Measurements from ENCODE around the gene EEF1G.

Gene EEF1G

DNA sequence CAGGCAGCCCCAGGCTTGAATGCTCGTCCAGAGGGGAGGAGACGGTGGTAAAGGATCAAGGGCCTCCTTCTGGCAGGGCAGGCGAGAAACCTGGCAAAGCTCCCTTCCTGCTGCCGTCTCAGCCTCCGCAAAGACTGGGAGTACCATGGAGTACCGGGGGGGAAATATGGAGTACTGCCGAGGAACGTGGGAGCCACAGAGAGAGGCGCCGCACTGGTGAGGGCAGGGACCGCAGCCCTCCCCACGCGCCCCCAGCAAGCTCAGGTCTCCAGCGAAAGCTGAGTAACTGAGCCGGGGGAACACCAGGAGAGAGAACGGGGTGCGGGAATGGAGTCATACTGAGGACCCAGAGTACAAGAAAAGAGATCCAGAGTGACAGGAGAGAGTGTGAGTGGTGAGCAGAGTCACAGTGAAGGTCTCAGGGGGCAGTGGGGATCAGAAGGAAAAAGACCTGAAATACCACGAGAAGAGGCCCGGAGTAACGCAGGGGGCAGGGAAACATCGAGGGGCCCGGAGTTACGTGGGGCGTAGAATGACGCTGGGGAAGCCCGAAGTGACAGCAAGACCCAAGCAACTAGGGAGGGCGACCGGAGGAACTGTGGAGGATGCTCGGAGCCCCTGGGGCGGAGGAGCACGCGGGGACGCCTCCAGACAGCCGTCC, 38.1 kb upstream of the EEF1G start (continued):
- TF ChIP-seq ZNF600 (tag by site-specific recombination; IDR thresholded peaks at IDR 0.05) (peak; percentile 36), ZIC2 (tag by site-specific recombination; IDR thresholded peaks at IDR 0.05) (peak; percentile 38; the same call in 1 of the 2 replicates), ZNF211 (tag by site-specific recombination; IDR thresholded peaks at IDR 0.05; ENCODE audit: low read depth) (no peak), ZNF530 (tag by site-specific recombination; IDR thresholded peaks at IDR 0.05; ENCODE audit: low read depth) (no peak)

DNA sequence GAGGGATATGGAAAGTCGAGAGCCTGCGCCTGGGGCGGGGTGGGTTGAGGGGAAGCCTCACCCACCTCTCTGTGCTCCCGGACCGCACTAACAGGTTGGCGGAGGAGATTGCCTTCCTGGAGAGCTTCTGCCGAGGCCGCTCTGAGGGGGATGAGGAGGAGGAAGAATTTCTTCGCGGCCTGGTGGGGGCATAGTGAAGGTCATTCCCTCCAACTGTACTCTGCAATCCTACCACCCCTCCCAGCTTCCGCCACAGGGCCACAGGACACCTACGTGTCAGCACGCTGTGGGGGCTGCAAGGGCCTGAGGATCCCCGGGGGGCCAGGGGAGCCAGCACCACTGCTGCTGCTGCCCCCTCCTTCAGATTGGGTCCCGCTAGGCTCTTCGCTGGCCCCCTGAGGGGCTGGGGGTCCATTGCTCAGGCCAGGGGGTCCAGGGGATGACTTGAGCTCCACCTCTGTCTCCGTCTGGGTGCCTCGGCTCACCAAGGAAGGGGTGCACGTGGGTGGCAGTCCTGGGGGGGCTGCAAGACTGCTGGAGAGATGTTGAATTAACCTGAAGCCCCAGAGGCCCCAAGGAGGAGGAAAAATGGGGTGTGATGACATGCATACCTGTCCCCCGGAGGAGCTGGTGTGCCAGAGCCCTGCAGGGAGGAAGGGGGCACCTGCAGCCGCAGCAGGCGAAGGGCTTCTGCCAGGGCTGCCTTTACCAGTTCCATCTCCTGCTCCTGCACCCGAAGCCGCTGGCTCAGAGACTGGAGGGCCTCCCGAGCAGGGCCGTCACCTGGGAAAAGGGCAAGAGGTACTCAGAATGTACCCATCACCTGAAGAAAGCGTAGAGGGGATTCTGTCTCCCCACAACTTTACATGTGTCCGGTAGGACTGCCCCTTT, 37.4 kb upstream of the EEF1G start:
- TF ChIP-seq GLIS1 (tag by site-specific recombination; IDR thresholded peaks at IDR 0.05) (peak; percentile 51; the same call in 1 of the 2 replicates), EGR2 (tag by site-specific recombination; IDR thresholded peaks at IDR 0.05; ENCODE audit: low read depth) (peak; percentile 38; the same call in 1 of the 2 replicates), ZIC2 (tag by site-specific recombination; IDR thresholded peaks at IDR 0.05) (peak; percentile 10; the same call in 1 of the 2 replicates), KLF1 (tag by site-specific recombination; IDR thresholded peaks at IDR 0.05) (no peak), ZNF785 (tag by site-specific recombination; IDR thresholded peaks at IDR 0.05) (no peak), GLIS2 (tag by site-specific recombination; IDR thresholded peaks at IDR 0.05) (peak; percentile 57), ZNF2 (tag by site-specific recombination; IDR thresholded peaks at IDR 0.05) (no peak), ZNF10 (tag by site-specific recombination; IDR thresholded peaks at IDR 0.05) (peak; percentile 69; the same call in 1 of the 2 replicates)
- ChIA-PET CTCF (interaction anchor here (0.6 to 3.2 kb wide), 23 partner anchors 8 to 1438 kb away, joined by 3 to 19 read pairs (median 4); partner anchors contain the start of genes B3GAT3, C11orf98, CSKMT and MTA2), POLR2A (interaction anchor here (0.7 to 4.1 kb wide), 11 partner anchors 10 to 244 kb away, joined by 3 to 31 read pairs (median 5); partner anchors contain the start of genes B3GAT3, C11orf98, CSKMT and EEF1G)
- Histone ChIP-seq H3K4me3 (ENCODE audit: low read depth, low read length) (peak overlapping the region; percentile 55), H3K36me3 (ENCODE audit: control insufficient read depth in 2 of 2, insufficient read depth in 1 of 2, low read length in 2 of 2) (peaks cover 0 to 46% of the 10 kb centered on the region in 2 experiments; a peak in 1 of 3 replicates), H3K4me1 (ENCODE audit: control insufficient read depth, insufficient read depth, low read length) (no peaks in the 10 kb centered on the region), H3K27ac (ENCODE audit: extremely low read depth, low read depth, low read length) (no peak overlapping the region), H3K9me3 (ENCODE audit: control insufficient read depth, insufficient read depth, low read depth, low read length) (no peaks in the 10 kb centered on the region)

DNA sequence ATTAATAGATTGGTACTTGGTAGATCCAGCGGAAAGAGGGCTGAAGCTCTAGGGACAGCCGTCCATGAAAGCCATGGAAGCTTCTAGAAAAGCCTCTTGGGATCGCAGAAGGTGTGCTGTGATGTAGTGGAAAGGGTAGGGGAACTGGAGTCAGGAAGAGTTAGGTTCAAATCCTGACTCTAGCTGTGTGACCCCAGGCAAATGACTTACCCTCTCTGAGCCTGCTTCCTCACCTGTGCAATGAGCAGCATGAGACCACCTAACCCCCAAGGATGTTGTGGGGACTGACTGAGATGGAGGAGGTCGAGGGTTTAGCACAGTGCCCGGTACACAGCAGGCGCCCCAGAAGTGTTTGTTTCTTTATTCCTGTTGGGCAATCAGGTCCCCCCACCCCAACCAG, 36.7 kb upstream of the EEF1G start:
- H3K9me3 ChIP-seq (ENCODE audit: control insufficient read depth, insufficient read depth, low read depth, low read length) = no peaks in the 10 kb centered on the region
- no peak overlapping the region for H3K4me3 ChIP-seq (ENCODE audit: low read depth, low read length)
- no peak overlapping the region for H3K27ac ChIP-seq (ENCODE audit: extremely low read depth, low read depth, low read length)
- H3K4me1 ChIP-seq (ENCODE audit: control insufficient read depth, insufficient read depth, low read length) = no peaks in the 10 kb centered on the region
- ChIA-PET CTCF (interaction anchor here (0.6 to 3.2 kb wide), 5 partner anchors 11 to 216 kb away, joined by 3 to 19 read pairs (median 4); partner anchors contain the start of genes B3GAT3 and TUT1), POLR2A (interaction anchor here (0.7 to 4.1 kb wide), 5 partner anchors 9 to 37 kb away, joined by 3 to 31 read pairs (median 13); partner anchors contain the start of genes B3GAT3, EEF1G, MTA2 and TUT1)
- peaks cover 0 to 48% of the 10 kb centered on the region in 2 experiments; a peak in 1 of 3 replicates for H3K36me3 ChIP-seq (ENCODE audit: control insufficient read depth in 2 of 2, insufficient read depth in 1 of 2, low read length in 2 of 2)
- TF ChIP-seq ZNF184 (tag by site-specific recombination; IDR thresholded peaks at IDR 0.05) (no peak), ZNF768 (tag by site-specific recombination; IDR thresholded peaks at IDR 0.05) (peak; percentile 82; the same call in 1 of the 2 replicates), ZNF626 (tag by site-specific recombination; IDR thresholded peaks at IDR 0.05) (no peak)

DNA sequence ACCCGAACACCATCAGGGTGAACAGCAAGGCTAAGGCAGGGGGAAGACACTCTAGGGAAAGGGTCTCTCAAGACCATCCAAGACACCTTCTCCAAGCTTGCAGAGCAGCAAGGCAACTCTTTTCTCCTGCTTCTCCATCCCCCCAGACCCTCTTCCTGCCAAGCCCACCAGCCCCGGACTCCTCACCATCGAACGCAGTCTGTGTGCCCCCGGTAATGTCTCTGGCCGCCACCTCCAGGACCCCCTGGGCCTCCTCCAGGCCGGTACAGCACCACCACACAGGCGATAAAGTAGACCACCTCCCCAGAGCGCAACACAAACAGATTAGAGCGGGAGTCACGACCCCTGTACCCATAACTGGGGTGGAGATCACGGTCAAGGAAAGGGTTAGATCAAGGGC, 35.1 kb upstream of the EEF1G start:
- Histone ChIP-seq H3K4me1 (ENCODE audit: control insufficient read depth, insufficient read depth, low read length) (no peaks in the 10 kb centered on the region), H3K4me3 (ENCODE audit: low read depth, low read length) (no peak overlapping the region), H3K36me3 (ENCODE audit: control insufficient read depth in 2 of 2, insufficient read depth in 1 of 2, low read length in 2 of 2) (peaks cover 0 to 50% of the 10 kb centered on the region in 2 experiments; a peak in 1 of 3 replicates), H3K27ac (ENCODE audit: extremely low read depth, low read depth, low read length) (no peak overlapping the region), H3K9me3 (ENCODE audit: control insufficient read depth, insufficient read depth, low read depth, low read length) (no peaks in the 10 kb centered on the region)
- CTCF ChIA-PET = interaction anchor here (1.6 to 2.1 kb wide), 2 partner anchors 15 to 184 kb away, joined by 3 to 9 read pairs; no protein-coding TSS in a partner anchor
- POLR2A ChIA-PET = interaction anchor here (1.2 to 3.6 kb wide), 3 partner anchors 17 to 35 kb away, joined by 3 to 28 read pairs (median 7); partner anchors contain the start of genes EEF1G and TUT1
- TF ChIP-seq ZBTB21 (tag by site-specific recombination; IDR thresholded peaks at IDR 0.05) = no peak
- TF ChIP-seq ZNF623 (tag by site-specific recombination; IDR thresholded peaks at IDR 0.05) = no peak
- TF ChIP-seq IKZF3 (tag by site-specific recombination; IDR thresholded peaks at IDR 0.05) = no peak
- TF ChIP-seq ZNF394 (tag by site-specific recombination; IDR thresholded peaks at IDR 0.05; ENCODE audit: borderline replicate concordance) = no peak
- TF ChIP-seq, protein P1, sequence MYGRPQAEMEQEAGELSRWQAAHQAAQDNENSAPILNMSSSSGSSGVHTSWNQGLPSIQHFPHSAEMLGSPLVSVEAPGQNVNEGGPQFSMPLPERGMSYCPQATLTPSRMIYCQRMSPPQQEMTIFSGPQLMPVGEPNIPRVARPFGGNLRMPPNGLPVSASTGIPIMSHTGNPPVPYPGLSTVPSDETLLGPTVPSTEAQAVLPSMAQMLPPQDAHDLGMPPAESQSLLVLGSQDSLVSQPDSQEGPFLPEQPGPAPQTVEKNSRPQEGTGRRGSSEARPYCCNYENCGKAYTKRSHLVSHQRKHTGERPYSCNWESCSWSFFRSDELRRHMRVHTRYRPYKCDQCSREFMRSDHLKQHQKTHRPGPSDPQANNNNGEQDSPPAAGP (tag by site-specific recombination; IDR thresholded peaks at IDR 0.05) = no peak
- TF ChIP-seq FEZF1 (tag by site-specific recombination; IDR thresholded peaks at IDR 0.05) = no peak
- TF ChIP-seq ZNF610 (tag by site-specific recombination; IDR thresholded peaks at IDR 0.05; ENCODE audit: borderline replicate concordance) = no peak
- TF ChIP-seq ZNF214 (tag by site-specific recombination; IDR thresholded peaks at IDR 0.05; ENCODE audit: borderline replicate concordance) = no peak
- TF ChIP-seq ZNF571 (tag by site-specific recombination; IDR thresholded peaks at IDR 0.05) = no peak
- TF ChIP-seq ZNF701 (tag by site-specific recombination; IDR thresholded peaks at IDR 0.05) = no peak
- no peak for TF ChIP-seq ZFP3 (tag by site-specific recombination; IDR thresholded peaks at IDR 0.05; ENCODE audit: low read depth)
- TF ChIP-seq BCL11B (tag by site-specific recombination; IDR thresholded peaks at IDR 0.05; ENCODE audit: low read depth) = no peak
- TF ChIP-seq ZNF561 (tag by site-specific recombination; IDR thresholded peaks at IDR 0.05; ENCODE audit: borderline replicate concordance) = no peak
- no peak for TF ChIP-seq ZNF670 (tag by site-specific recombination; IDR thresholded peaks at IDR 0.05; ENCODE audit: low read depth)
